Breast epithelium (tissue), 4 donors: Measurements from ENCODE around the gene MAD1L1. TPM values are rescaled to one million over a fixed set of nuclear protein-coding genes. Genes with fewer than 3 reads are reported as not detected.
A peak's percentile ranks its signal among the peaks of the same experiment; 100 is the strongest.

ENCODE experiments used
- DNase-seq, 2 donors: peaks; one replicate each; pipeline ENCODE4 v3.0.0-alpha.2; 2019; ENCODE audit warnings: low spot score in 2 of 2
- H3K27ac ChIP-seq, 2 donors: fragments of 200-600 bp; sonication (generic) in 1 of 2; one replicate each; pipeline ENCODE4 v1.5.1; 2016 to 2019; ENCODE audit warnings: mild to moderate bottlenecking in 1 of 2
- H3K27me3 ChIP-seq, 2 donors: fragments of 200-600 bp; sonication (generic) in 1 of 2; one replicate each; pipeline versions ENCODE4 v1.5.1 to v1.6.0; 2017 to 2019; ENCODE audit warnings: control low read depth in 1 of 2, mild to moderate bottlenecking in 1 of 2
- H3K36me3 ChIP-seq: fragments of 200-600 bp; one replicate; pipeline ENCODE4 v1.5.1; 2019
- H3K4me1 ChIP-seq, 2 donors: fragments of 200-600 bp; sonication (generic); one replicate each; pipeline ENCODE4 v1.5.1; 2016 to 2019; ENCODE audit warnings: control low read depth in 1 of 2
- H3K4me3 ChIP-seq, 3 donors: fragments of 200-600 bp; sonication (generic); 1 replicate in 2 of 3; 2 replicates in 1 of 3; pipeline ENCODE4 v1.5.1; 2016 to 2019; ENCODE audit warnings: mild to moderate bottlenecking in 3 of 3, moderate library complexity in 2 of 3
- H3K9me3 ChIP-seq, 2 donors: fragments of 200-600 bp; sonication (generic) in 1 of 2; one replicate each; pipeline ENCODE4 v1.5.1; 2016 to 2019; ENCODE audit warnings: control low read depth in 1 of 2
- POLR2A ChIP-seq: fragments of 450-650 bp; IDR thresholded peaks from one replicate; pipeline ENCODE4 v1.6.1; 2016; ENCODE audit warnings: antibody characterized with exemption, mild to moderate bottlenecking, moderate library complexity
- POLR2AphosphoS5 ChIP-seq, 3 donors: sonication (generic); formaldehyde crosslinking; IDR thresholded peaks; one replicate each; pipeline ENCODE4 v1.6.1; 2017; ENCODE audit warnings: antibody characterized with exemption in 3 of 3
- intact Hi-C: fragments of 100-400 bp; cut with DNase I; formaldehyde crosslinking; loops from one replicate; pipeline ENCODE4 v1.15.1; 2023; ENCODE audit warnings: low total_unique reads
- total RNA-seq, 3 donors: library from RNA; depleted of rRNA; stranded (reverse); fragments of >200 nt; gene quantifications; one replicate each; pipeline ENCODE4 v1.1.0, GENCODE V29; 2016
- TF ChIP-seq, protein P1 (sequence below), 3 donors: fragments of 450-650 bp; IDR thresholded peaks; one replicate each; pipeline ENCODE4 v1.5.1; 2016 to 2017; ENCODE audit warnings: antibody characterized with exemption in 3 of 3, mild to moderate bottlenecking in 3 of 3, moderate library complexity in 3 of 3

Gene MAD1L1
- total RNA-seq, 3 donors from 2014 or later: 27.7 to 33.9 (median 28.8) TPM

DNA sequence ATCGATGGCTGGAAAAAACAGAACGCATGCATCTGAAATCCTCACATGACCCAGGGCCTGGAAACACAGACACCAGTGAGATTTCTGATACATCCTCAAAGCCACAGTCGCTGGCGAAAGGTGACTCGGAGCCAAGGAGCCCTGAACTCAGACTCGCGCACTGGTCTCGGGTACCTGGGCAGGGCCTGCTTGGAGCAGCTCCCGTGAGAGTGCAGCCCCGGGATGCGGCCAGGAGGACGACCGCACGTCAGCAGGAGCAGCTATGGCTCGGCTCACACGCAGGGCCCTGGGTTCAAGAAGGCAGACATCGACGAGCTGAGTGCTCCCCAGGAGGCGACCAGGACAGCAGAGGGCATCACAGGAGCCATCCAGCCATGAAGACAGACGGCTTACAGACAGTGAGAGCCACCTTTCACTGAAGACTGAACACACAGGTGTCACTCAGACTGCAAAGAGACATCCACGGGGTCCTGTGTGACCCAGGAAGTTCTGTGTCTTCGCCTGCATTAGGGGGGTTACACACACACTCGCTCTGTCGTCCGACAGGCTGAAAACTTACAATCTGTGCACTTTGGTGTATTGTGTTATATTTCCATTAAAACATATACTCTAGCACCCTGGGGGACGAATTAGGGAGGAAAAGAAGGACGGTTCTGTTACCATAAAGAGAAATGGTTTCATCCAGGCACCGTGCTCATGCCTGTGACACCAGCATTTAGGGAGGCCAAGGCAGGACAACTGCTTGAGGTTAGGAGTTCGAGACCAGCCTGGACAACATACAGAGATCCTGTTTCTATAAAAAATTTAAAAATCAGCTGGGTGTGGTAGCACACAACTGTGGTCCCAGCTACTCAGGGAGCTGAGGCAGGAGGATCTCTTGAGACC is 227.7 kb downstream of the MAD1L1 start:
- TF ChIP-seq POLR2AphosphoS5 (IDR thresholded peaks at IDR 0.05): no peak
- TF ChIP-seq POLR2A: no peak
- TF ChIP-seq, protein P1, sequence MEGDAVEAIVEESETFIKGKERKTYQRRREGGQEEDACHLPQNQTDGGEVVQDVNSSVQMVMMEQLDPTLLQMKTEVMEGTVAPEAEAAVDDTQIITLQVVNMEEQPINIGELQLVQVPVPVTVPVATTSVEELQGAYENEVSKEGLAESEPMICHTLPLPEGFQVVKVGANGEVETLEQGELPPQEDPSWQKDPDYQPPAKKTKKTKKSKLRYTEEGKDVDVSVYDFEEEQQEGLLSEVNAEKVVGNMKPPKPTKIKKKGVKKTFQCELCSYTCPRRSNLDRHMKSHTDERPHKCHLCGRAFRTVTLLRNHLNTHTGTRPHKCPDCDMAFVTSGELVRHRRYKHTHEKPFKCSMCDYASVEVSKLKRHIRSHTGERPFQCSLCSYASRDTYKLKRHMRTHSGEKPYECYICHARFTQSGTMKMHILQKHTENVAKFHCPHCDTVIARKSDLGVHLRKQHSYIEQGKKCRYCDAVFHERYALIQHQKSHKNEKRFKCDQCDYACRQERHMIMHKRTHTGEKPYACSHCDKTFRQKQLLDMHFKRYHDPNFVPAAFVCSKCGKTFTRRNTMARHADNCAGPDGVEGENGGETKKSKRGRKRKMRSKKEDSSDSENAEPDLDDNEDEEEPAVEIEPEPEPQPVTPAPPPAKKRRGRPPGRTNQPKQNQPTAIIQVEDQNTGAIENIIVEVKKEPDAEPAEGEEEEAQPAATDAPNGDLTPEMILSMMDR (IDR thresholded peaks at IDR 0.05): no peak
- Histone ChIP-seq H3K27me3 (no peaks in the 10 kb centered on the region), H3K36me3 (no peaks in the 10 kb centered on the region), H3K4me1 (no peaks in the 10 kb centered on the region), H3K4me3 (no peak overlapping the region), H3K9me3 (no peaks in the 10 kb centered on the region), H3K27ac (no peak overlapping the region)
- no peak for DNase-seq
- intact Hi-C loops: no loop called here

- intact Hi-C loops: no loop called here
- Histone ChIP-seq H3K27me3 (no peaks in the 10 kb centered on the region), H3K4me1 (no peaks in the 10 kb centered on the region), H3K27ac (no peak overlapping the region), H3K4me3 (no peak overlapping the region), H3K36me3 (no peaks in the 10 kb centered on the region), H3K9me3 (no peaks in the 10 kb centered on the region)
- peak in 1 of 2 donors; percentile 40 for DNase-seq
- TF ChIP-seq POLR2AphosphoS5 (IDR thresholded peaks at IDR 0.05): no peak
- TF ChIP-seq, protein P1 (IDR thresholded peaks at IDR 0.05): no peak
- TF ChIP-seq POLR2A: no peak
These were observed 228.6 kb downstream of the MAD1L1 start for GRCh38 chr7:2003931-2004812.

DNA sequence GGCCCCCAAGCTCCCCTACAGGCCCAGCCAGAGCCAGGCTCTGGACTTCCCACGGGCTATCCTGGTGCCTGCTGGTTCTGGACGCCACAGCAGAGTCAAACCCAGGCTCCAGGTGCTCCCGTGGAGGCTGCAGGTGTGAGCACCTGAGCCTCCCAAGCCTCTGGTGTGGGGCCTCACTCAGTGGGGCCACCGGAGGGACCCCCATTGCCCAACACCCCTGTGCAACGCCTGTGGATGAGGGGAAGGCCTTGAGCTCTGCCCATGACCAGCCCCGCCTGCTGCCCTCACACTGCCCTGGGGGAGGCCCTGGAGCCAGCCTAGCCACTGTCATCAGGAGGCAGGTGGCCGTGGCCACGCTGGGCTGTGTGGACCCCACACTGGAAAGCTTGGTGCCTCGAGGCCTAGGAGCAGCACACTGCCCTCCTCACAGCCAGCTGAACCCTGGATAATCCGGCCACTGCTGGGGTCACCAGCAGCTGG is 229.3 kb downstream of the MAD1L1 start:
- TF ChIP-seq POLR2AphosphoS5 (IDR thresholded peaks at IDR 0.05) (no peak), POLR2A (no peak)
- TF ChIP-seq, protein P1 (IDR thresholded peaks at IDR 0.05): no peak
- Histone ChIP-seq H3K27me3 (no peaks in the 10 kb centered on the region), H3K4me3 (no peak overlapping the region), H3K9me3 (no peaks in the 10 kb centered on the region), H3K36me3 (no peaks in the 10 kb centered on the region), H3K27ac (no peak overlapping the region), H3K4me1 (no peaks in the 10 kb centered on the region)
- DNase-seq: peak in 1 of 2 donors; percentile 40
- intact Hi-C loops: no loop called here

- DNase-seq: peak in 1 of 2 donors; percentile 37
- Histone ChIP-seq H3K9me3 (no peaks in the 10 kb centered on the region), H3K4me3 (no peak overlapping the region), H3K4me1 (no peaks in the 10 kb centered on the region), H3K36me3 (no peaks in the 10 kb centered on the region), H3K27ac (no peak overlapping the region), H3K27me3 (no peaks in the 10 kb centered on the region)
- TF ChIP-seq POLR2A (no peak), POLR2AphosphoS5 (IDR thresholded peaks at IDR 0.05) (no peak)
- TF ChIP-seq, protein P1 (IDR thresholded peaks at IDR 0.05): no peak
- intact Hi-C loops: no loop called here
These were observed 229.9 kb downstream of the MAD1L1 start for GRCh38 chr7:2002561-2003450.
